HG03469 (cell line): ENCODE data around the gene FDXR.

Experiments
- ATAC-seq: cut with Tn5 transposase; IDR thresholded peaks from one replicate; pipeline ENCODE4 v1.9.1; 2021; ENCODE audit warnings: mild to moderate bottlenecking, moderate library complexity, moderate number of reproducible peaks; ENCODE audit not compliant: unreplicated experiment

The FDXR gene

GRCh38 chr17:74900208-74900607 is 27.4 kb upstream of the FDXR start:
- no peak for ATAC-seq

DNA sequence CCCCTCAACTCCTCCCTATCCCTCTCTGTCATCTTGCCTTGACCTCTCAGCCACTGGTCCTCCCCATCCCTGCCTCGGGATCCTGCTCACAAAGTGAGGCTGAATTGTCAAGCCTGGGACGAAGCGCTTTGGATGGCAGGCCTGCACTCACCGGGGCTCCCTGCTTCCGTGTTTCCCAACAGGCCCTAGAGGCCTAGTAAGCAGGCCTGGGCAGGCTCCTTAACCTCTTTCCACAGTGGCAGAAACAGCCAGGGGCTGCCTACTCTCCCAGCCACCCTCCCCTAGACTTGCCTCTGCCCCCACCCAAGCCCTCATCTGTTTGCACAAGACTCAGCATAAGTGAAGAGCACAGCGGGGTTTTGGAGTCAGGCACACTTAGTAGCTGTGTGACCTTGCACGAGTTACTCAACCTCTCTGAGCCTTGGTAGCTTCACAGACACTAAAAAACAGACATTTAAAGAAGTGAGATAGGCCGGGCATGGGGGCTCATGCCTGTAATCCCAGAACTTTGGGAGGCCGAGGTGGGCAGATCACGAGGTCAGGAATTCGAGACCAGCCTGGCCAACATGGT is 25.7 kb upstream of the FDXR start:
- no peak for ATAC-seq

DNA sequence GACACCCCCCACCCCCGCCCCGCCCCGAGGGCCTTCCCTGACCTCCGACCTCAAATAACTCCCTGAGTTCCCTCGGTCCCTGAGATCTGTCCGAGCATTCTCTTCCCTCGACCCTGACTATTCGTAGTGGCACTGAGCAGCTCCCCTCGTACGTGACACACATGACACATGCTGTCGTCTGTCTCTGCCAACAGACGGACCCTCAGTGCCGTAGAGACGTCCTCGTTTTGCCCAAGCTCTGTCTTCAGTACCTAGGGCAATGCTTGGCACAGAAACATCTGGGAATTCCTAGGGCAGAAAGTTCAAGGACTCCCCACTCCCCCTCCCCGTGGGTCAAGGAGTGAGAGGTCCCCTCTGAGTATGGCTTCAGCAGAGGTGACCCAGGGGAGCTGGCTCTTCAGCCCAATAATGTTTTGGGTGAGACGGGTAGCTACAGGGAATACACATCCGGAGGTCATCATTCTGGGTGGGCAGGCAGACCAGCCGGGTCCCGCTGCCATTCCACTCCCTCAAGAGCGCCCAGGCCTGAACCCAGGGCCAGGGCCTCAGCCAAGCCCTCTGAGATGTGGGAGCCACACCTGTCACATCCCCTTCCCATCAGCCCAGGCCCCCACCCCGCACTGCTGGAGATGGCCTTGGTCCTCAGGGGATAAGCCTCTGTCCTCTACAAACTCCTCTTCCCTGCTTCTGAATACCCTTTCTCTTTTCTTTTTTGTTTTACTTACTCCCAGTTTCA is 21.3 kb upstream of the FDXR start:
- no peak for ATAC-seq

- no peak for ATAC-seq
Measured at GRCh38 chr17:74892974-74893911, 20.4 kb upstream of the FDXR start, which contains the start of gene FADS6. Gene FADS6, minus strand, starts transcription at chr17:74893633. Its CDS starts 38 bp downstream, at chr17:74893595.

- ATAC-seq: no peak
Measured at GRCh38 chr17:74892013-74892841, 19.4 kb upstream of the FDXR start.

DNA sequence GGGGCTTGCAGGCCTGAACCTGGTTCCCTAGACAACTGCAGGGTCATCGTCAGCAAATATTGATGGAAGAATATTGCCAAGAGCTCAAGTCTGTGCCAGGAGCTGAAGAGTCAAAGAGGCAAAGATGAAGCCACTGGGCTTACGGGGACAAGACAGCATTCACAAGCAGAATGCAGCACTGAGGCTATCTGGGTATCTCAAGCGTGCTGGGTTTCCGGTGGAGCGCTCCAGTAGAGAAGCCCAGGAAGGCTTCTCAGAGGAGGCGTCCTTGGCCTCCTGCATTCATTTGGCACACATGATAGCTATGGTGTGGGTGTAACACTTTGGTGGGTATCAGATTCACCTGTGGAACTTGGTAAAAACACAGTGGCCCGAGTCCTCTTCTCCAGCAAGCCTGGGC is 17.8 kb upstream of the FDXR start:
- ATAC-seq: no peak

- no peak for ATAC-seq
Measured at GRCh38 chr17:74888469-74888868, 15.7 kb upstream of the FDXR start.

GRCh38 chr17:74883241-74883745 is 10.5 kb upstream of the FDXR start:
- no peak for ATAC-seq

GRCh38 chr17:74882517-74883240 is 9.9 kb upstream of the FDXR start:
- ATAC-seq: no peak

- ATAC-seq: no peak
Measured at GRCh38 chr17:74881073-74881472, 8.3 kb upstream of the FDXR start.

- ATAC-seq: no peak
Measured at GRCh38 chr17:74879308-74879707, 6.5 kb upstream of the FDXR start.

GRCh38 chr17:74878658-74879057 is 5.9 kb upstream of the FDXR start:
- ATAC-seq: no peak

DNA sequence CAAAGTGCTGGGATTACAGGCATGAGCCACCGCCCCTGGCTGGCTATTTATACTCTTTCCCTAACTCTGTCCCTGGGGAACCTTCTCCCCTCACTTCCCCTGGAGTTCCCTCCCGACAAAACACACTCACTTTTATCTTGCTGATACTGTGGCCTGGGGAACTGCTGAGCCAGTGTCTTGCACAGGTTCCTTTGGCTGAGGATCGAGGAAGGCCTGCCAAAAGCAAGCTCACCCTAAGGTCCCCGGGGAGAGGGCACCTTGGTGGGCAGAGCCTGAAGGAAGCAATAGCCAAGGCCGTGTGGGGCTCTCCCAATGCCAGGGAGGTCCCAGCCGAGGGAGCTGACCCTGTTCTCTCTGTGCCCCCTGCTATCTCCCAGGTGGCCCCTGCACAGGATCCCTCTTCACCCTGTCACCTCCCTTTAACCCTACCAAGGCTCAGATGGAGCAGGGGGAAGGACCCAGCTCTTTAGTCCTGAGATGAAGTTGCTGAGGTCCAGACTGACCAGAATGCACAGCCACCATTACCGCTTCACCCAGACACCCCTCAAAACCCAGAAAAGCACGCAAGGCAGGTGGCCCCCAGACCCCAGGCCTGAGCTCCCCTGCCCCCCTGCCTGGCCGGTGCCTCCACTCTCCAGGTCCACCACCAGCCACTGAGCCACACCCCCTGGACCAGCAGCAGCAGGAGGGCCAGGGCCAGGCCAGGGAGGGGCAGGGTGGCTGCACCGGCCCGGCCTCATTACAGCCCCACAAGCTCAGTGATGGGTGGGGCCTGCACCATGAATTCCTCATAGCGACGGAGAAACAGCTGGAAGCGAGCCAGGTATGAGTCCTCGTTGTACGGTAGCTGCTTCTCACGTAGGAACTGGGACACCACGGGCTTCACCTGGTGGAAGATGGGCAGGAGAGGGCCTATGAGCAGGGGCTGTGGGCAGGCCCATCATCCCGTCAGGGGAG is 5.1 kb upstream of the FDXR start:
- no peak for ATAC-seq

DNA sequence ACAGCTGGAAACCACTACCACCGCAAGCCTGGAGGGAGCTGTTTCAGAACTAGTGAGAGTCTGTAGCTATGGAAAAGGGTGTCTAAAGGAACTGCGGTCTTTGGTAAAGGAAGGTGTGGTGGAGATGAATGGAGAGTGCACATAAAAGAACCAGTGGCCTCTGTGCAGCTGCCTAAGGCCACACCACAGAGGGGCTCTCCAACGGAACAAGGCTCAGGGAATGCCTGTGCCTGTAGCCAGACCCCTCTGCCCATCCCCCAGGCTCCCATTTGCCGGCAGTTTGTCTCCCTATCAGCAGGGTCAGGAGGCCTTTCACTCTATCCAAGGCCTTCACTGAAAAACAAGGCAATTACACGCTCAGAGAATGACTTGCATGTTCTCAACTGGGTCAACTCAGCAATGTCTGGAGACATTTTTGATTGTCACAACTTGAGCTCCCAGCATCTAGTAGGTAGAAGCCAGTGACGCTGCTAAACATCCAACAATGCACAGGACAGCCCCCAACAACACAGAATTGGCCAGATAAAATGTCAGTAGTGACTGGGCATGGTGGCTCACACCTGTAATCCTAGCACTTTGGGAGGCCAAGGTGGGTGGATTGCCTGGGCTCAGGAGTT is 3.3 kb upstream of the FDXR start:
- ATAC-seq: no peak

DNA sequence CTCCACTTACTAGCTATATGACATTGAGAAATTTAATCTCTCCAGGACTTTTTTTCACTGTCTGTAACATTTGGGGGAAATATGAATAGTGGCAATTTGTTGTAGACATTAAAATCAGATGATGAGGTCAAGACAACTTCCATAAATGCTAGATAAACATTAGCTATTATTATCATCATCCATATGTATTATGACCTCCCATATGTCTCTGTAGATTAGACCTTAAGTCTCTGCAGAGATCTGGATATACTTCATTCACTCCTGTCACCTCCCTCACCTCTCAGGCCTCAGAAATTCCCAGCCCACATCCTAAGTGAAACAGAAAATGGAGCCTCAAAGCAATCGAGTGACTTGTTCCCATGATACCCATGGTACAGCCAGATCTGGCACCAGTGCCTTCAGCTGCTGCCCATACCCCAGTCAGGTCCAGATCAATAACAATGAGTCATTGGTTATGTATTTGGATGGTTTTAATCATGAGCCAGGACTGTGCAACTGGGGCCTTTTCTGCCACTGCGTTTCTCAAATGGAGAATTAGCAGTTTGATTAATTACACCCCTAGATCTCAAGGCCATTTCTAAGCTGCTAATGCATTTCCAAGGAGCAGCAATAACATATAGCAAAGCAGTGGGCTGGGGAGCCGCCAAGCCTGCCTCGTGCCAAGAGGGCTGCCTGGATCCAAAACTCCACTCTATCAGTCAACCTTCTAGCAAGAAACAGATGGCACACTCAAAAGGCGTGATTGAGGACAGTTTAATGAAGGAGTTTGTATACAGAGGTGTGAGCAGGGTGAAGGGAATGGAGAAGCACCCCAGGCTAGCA is 2.6 kb upstream of the FDXR start:
- ATAC-seq: no peak

DNA sequence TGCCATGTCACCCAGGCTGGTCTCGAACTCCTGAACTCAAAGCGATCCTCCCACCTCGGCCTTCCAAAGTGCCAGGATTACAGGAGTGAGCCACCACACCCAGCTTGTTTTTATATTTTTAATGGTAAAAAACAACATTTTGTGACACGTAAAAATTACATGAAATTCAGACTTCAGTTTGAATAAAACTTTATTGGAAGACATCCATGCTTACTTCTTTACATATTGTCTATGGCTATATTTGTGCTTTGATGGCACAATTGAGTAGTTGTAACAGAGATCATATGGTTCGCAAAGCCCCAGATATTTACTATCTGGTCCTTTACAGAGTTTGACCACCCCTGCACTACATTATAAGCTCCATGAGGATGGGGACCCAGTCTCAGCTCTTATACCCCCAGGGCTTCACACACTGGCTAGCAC is 1.8 kb upstream of the FDXR start:
- ATAC-seq: no peak

DNA sequence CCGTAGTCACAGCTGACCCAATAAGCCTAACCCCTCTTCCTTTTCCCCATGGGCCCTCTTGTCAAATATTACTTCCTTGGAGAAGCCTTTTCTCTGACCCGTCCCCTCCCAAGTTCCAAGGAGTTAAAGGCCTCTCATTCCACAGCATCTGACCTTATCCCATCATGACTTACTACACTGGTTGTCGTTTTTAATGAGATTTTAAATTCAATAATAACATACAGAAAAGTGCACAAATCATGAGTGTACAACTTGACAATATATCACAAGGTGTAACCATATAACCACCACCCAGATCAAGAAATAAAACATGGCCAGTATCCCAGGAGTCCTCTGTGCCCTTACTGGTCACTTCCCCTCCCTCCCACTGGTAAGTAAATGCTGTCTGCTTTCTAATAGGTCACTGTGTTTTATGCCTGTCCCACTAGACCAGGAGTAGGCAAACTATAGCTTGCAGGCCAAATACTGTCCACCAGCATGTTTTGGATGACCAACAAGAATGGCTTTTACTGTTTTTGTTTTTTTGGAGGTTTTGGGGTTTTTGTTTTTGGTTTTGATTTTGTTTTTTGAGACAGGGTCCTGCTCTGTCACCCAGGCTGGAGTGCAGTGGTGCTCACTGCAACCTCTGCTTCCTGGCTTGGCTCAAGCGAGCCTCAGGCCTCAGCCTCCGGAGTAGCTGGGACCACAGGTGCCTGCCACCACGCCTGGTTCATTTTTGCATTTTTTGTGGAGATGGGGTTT is 1.2 kb upstream of the FDXR start:
- no peak for ATAC-seq
